Keratinocyte (primary cell): ENCODE results near the gene NUTM2A. TPM values are rescaled to one million over a fixed set of nuclear protein-coding genes. Genes with fewer than 3 reads are reported as not detected.
"Not testable (repeated sequence)": the region's sequence is repeated elsewhere in the genome, so short reads cannot be mapped to it uniquely, and the experiment has no call there.

ENCODE experiments used
- DNase-seq: peaks from one replicate; pipeline ENCODE4 v3.0.0-alpha.2; 2011; ENCODE audit warnings: low read depth, missing footprints, low spot score
- FAIRE-seq: peaks from 2 replicates; lab custom pipeline; 2011; peaks lifted over from hg19 to GRCh38; lab: Jason Lieb, UNC
- H2AFZ ChIP-seq: 2 replicates; pipeline ENCODE4 v1.6.0; 2012; ENCODE audit warnings: low read length, control low read depth, inconsistent platforms; ENCODE audit not compliant: control insufficient read depth
- H3K27ac ChIP-seq: 2 replicates; pipeline ENCODE4 v1.5.1; 2011; ENCODE audit warnings: low read length; ENCODE audit not compliant: control insufficient read depth, insufficient read depth
- H3K27me3 ChIP-seq: 3 replicates; pipeline ENCODE4 v1.6.0; 2011; ENCODE audit warnings: low read length; ENCODE audit not compliant: control insufficient read depth, insufficient read depth; ENCODE audit errors: extremely low read depth
- H3K36me3 ChIP-seq, 2 experiments: 2 replicates in 1 of 2; 3 replicates in 1 of 2; pipeline ENCODE4 v1.5.1; 2011; ENCODE audit warnings: low read length in 2 of 2, mild to moderate bottlenecking in 1 of 2; ENCODE audit not compliant: control insufficient read depth in 2 of 2, insufficient read depth in 2 of 2; ENCODE audit errors: extremely low read depth in 1 of 2
- H3K4me1 ChIP-seq: 3 replicates; pipeline ENCODE4 v1.5.1; 2011; ENCODE audit warnings: low read length; ENCODE audit not compliant: control insufficient read depth, insufficient read depth; ENCODE audit errors: extremely low read depth
- H3K4me2 ChIP-seq: 3 replicates; pipeline ENCODE4 v1.6.0; 2011; ENCODE audit warnings: low read depth, low read length; ENCODE audit not compliant: control insufficient read depth, insufficient read depth; ENCODE audit errors: extremely low read depth
- H3K4me3 ChIP-seq, 3 experiments: fragments of 200-600 bp in 1 of 3; sonication (generic) in 1 of 3; 2 replicates in 2 of 3; 3 replicates in 1 of 3; pipeline ENCODE4 v1.5.1; 2011 to 2016; ENCODE audit warnings: low read length in 3 of 3, mild to moderate bottlenecking in 3 of 3, control low read depth in 2 of 3, inconsistent platforms in 1 of 3, low read depth in 1 of 3, mixed read lengths in 1 of 3, mixed run types in 1 of 3, moderate library complexity in 1 of 3; ENCODE audit not compliant: control insufficient read depth in 2 of 3, insufficient read depth in 2 of 3; ENCODE audit errors: extremely low read depth in 1 of 3
- H3K79me2 ChIP-seq: 2 replicates; pipeline ENCODE4 v1.6.0; 2012; ENCODE audit warnings: low read length; ENCODE audit not compliant: control insufficient read depth, insufficient read depth
- H3K9ac ChIP-seq: 3 replicates; pipeline ENCODE4 v1.6.0; 2011; ENCODE audit warnings: low read length; ENCODE audit not compliant: control insufficient read depth, insufficient read depth; ENCODE audit errors: extremely low read depth
- H3K9me1 ChIP-seq: 3 replicates; pipeline ENCODE4 v1.6.0; 2011; ENCODE audit warnings: low read length; ENCODE audit not compliant: control insufficient read depth, insufficient read depth; ENCODE audit errors: extremely low read depth
- H3K9me3 ChIP-seq: 2 replicates; pipeline ENCODE4 v1.5.1; 2012; ENCODE audit warnings: low read depth, low read length; ENCODE audit not compliant: control insufficient read depth
- H4K20me1 ChIP-seq: 3 replicates; pipeline ENCODE4 v1.6.0; 2011; ENCODE audit warnings: low read length; ENCODE audit not compliant: control insufficient read depth, insufficient read depth; ENCODE audit errors: extremely low read depth
- dilution Hi-C: fragments of 300-500 bp; cut with MboI; formaldehyde crosslinking; loops from one replicate; pipeline ENCODE4 v1.7.0; 2020; ENCODE audit warnings: low sequenced_read_pairs; ENCODE audit not compliant: extremely low pct_ligation_motif_present
- polyA plus RNA-seq, 5 experiments: library from polyadenylated mRNA; depleted of rRNA in 3 of 5; stranded (reverse) in 3 of 5; stranded (forward) in 1 of 5; unstranded in 1 of 5; fragments of >200 nt; gene quantifications; 1 replicate in 1 of 5; 2 replicates in 3 of 5; 3 replicates in 1 of 5; pipeline versions ENCODE4 v1.2.1 to v1.2.3, GENCODE V29; 2011 to 2012; ENCODE audit warnings: missing spikeins in 2 of 5, low read depth in 1 of 5, low replicate concordance in 1 of 5

NUTM2A gene
- polyA plus RNA-seq, 1 donor (not counting 4 experiments of a cell fraction or from before 2014, with no cell fraction given): 0.13 TPM

DNA sequence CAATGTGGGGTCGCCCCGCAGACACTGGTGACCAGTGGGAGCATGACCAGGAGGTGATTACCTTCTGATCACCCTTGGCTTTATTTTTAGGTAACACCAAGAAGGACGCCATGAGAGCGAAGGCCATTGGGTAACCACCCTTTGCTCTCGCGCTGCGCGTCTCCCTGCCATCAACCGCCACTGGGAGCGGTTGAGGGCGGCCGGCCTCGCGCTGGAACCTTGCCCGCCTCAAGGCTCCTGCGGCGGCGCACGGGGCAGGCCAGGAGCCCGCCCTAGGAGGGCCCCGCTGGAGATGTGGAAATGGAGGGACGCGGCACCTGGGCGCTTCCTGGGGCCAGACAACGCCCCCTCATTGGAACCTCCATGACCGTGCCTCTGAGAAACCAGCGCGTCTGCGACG lies 2.5 kb upstream of the NUTM2A start:
- H3K36me3 ChIP-seq, H3K9me1 ChIP-seq, FAIRE-seq, H3K9ac ChIP-seq, H2AFZ ChIP-seq, H3K4me1 ChIP-seq, H3K27me3 ChIP-seq, H3K27ac ChIP-seq, H3K9me3 ChIP-seq, H3K4me2 ChIP-seq, H3K4me3 ChIP-seq, H3K79me2 ChIP-seq, DNase-seq, dilution Hi-C loops, H4K20me1 ChIP-seq: not testable (repeated sequence)

DNA sequence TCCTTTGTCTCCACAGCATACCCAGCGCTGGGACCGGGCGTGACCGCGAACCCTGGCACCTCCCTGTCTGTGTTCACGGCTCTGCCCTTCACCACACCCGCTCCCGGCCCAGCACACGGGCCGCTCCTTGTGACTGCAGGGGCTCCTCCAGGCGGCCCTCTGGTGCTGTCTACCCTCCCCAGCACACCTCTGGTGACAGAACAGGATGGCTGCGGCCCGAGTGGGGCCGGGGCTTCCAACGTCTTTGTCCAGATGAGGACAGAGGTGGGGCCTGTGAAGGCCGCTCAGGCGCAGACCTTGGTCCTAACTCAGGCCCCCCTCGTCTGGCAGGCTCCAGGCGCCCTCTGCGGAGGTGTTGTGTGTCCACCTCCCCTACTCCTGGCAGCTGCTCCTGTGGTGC lies 3.0 kb downstream of the NUTM2A start:
- H3K79me2 ChIP-seq, H3K27ac ChIP-seq, FAIRE-seq, H3K27me3 ChIP-seq, H3K4me2 ChIP-seq, H3K9ac ChIP-seq, DNase-seq, H3K4me3 ChIP-seq, H3K4me1 ChIP-seq, H2AFZ ChIP-seq, H3K36me3 ChIP-seq, dilution Hi-C loops, H3K9me3 ChIP-seq, H3K9me1 ChIP-seq, H4K20me1 ChIP-seq: not testable (repeated sequence)

DNA sequence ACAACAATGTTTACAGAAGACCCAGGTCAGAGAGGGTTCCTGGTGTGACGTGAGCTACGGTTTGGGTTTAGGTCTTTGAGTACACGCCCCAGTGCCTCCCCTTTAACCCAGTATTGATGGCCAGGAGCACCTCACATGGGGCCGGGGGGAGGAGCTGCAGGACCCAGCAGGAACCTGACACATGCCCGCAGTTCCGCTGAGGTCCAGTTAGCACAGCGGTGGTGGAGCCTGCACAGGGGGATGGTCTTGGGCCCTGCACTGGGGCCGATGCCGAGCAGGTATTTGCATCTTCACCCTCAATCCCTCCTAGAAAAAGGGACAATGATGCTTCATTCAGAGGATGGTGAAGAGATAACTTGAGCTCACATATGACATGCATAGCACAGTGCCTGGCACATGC lies 4.0 kb downstream of the NUTM2A start:
- H2AFZ ChIP-seq, H3K4me1 ChIP-seq, H3K27me3 ChIP-seq, H3K9me3 ChIP-seq, H3K4me3 ChIP-seq, H4K20me1 ChIP-seq, H3K79me2 ChIP-seq, H3K27ac ChIP-seq, H3K4me2 ChIP-seq, H3K9ac ChIP-seq, H3K36me3 ChIP-seq, DNase-seq, FAIRE-seq, dilution Hi-C loops, H3K9me1 ChIP-seq: not testable (repeated sequence)

DNA sequence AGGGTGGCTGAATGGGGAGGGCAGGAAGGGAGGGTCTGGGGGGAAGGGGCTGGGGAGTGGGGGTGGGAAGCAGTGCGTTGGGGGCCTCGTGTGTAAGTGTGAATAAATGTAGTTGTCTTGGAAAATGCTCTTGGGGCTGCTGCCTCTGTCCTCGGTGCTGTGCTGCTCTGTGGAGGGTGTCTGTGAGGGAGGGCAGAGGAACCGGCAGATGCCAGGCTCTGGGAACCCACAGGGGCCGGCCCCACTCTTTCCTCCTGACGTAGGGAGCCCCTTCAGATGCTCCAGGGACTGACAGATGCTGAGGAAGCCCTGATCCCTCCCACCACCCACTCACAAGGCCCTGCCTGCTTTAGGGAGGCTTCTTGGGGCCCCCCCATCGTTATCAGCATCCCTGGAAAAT lies 9.6 kb downstream of the NUTM2A start:
- DNase-seq, dilution Hi-C loops, H2AFZ ChIP-seq, FAIRE-seq, H4K20me1 ChIP-seq, H3K27me3 ChIP-seq, H3K79me2 ChIP-seq, H3K4me1 ChIP-seq, H3K9me1 ChIP-seq, H3K36me3 ChIP-seq, H3K9ac ChIP-seq, H3K4me3 ChIP-seq, H3K4me2 ChIP-seq, H3K9me3 ChIP-seq, H3K27ac ChIP-seq: not testable (repeated sequence)

DNA sequence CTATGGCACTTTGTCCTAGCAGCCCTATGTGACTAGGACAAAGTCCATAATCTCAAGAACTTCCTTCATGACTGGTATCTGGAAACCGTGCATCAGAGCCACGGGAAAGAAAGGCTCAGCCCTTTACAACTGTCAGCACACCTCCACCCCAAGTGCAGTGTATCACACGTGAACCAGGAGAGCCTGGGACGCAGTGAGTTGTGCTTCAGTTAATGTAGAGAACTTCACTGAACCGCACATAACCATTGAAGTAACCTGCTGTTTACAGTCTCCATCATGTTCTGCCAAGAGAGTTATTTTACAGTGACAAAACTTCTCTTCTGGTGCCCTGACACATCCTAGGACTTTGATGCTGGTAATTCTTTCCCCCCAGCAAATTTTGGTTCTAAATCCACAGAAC lies 12.0 kb downstream of the NUTM2A start:
- H2AFZ ChIP-seq, FAIRE-seq, H3K9ac ChIP-seq, H4K20me1 ChIP-seq, dilution Hi-C loops, H3K27ac ChIP-seq, H3K36me3 ChIP-seq, H3K4me3 ChIP-seq, H3K9me1 ChIP-seq, H3K4me1 ChIP-seq, H3K9me3 ChIP-seq, H3K79me2 ChIP-seq, DNase-seq, H3K27me3 ChIP-seq, H3K4me2 ChIP-seq: not testable (repeated sequence)
